ENCODE results near the gene ULK4. TPM values are rescaled to one million over a fixed set of nuclear protein-coding genes. Genes with fewer than 3 reads are reported as not detected.

ULK4 gene
- polyA plus RNA-seq, 1 of the 3 experiments (the other 2 are of a cell fraction): 6.2 TPM

- no peaks in the 10 kb centered on the region for H3K9me3 ChIP-seq
- no peaks in the 10 kb centered on the region for H4K20me1 ChIP-seq (ENCODE audit: insufficient read depth)
- POLR2A ChIA-PET: no interaction called here
- H2AFZ ChIP-seq (ENCODE audit: low read depth): no peak overlapping the region
- H3K79me2 ChIP-seq (ENCODE audit: insufficient read depth): no peaks in the 10 kb centered on the region
- no peak for DNase-seq
- no peak overlapping the region for H3K4me2 ChIP-seq
- H3K4me1 ChIP-seq (ENCODE audit: control insufficient read depth in 1 of 2, insufficient read depth in 2 of 2, low read depth in 1 of 2, low read length in 1 of 2): no peaks in the 10 kb centered on the region
- TF ChIP-seq MAX (IDR thresholded peaks at IDR 0.05; ENCODE audit: low read depth) (no peak), MEF2A (IDR thresholded peaks at IDR 0.05; ENCODE audit: borderline replicate concordance, low read depth) (no peak), GABPA (IDR thresholded peaks at IDR 0.05; ENCODE audit: low read depth) (no peak), JUND (IDR thresholded peaks at IDR 0.05) (no peak), FOXJ3 (CRISPR knock-in tag; IDR thresholded peaks at IDR 0.05) (no peak), RCOR1 (IDR thresholded peaks at IDR 0.05; ENCODE audit: low read length) (no peak)
- no peaks in the 10 kb centered on the region for H3F3A ChIP-seq (replicated peaks; ENCODE audit: insufficient read depth)
- no peaks in the 10 kb centered on the region for H3K36me3 ChIP-seq (replicated peaks in 1 of 2; ENCODE audit: control insufficient read depth in 1 of 2, insufficient read depth in 2 of 2, low read length in 1 of 2)
- CTCF ChIA-PET: interaction anchor here (0.9 kb wide), 1 partner anchor 53 kb away, joined by 3 read pairs; no protein-coding TSS in a partner anchor
- H3K9me2 ChIP-seq: no peaks in the 10 kb centered on the region
- H3K27ac ChIP-seq (ENCODE audit: low read depth in 2 of 2, low read length in 1 of 2): no peak overlapping the region
- 46% methylated on average over 2 of the region's 2 CpGs for whole genome bisulfite sequencing (ENCODE audit: low lambda C conversion rate)
- no peak overlapping the region for H3K9ac ChIP-seq
- H3K27me3 ChIP-seq (ENCODE audit: insufficient read depth): no peaks in the 10 kb centered on the region
- no peak overlapping the region for H3K4me3 ChIP-seq (ENCODE audit: low read depth in 2 of 2, low read length in 1 of 2)
Observed at GRCh38 chr3:41405466-41405865, 556.4 kb downstream of the ULK4 start.

DNA sequence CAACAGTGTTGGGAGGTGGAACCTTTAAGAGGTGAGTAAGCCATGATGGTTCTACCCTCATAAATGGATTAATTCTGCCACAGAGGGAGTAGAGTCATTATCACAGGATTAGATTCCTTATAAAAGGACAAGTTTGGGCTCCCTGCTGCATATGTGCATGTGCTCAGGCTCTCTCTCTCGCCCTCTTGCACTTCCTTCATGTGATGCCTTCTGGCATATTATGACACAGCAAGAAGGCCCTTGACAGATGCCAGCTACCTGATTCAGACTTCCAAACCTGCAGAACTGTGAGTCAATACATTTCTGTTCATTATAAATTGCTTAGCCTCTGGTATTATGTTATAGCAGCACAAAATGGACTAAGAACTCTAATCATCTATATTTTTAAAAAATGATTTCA, 557.3 kb downstream of the ULK4 start:
- DNase-seq: no peak
- H3K79me2 ChIP-seq (ENCODE audit: insufficient read depth): no peaks in the 10 kb centered on the region
- no peaks in the 10 kb centered on the region for H3K27me3 ChIP-seq (ENCODE audit: insufficient read depth)
- H3F3A ChIP-seq (replicated peaks; ENCODE audit: insufficient read depth): no peaks in the 10 kb centered on the region
- 100% methylated on average over 1 of the region's 1 CpG for WGBS (ENCODE audit: low lambda C conversion rate)
- POLR2A ChIA-PET: no interaction called here
- no peak overlapping the region for H3K4me2 ChIP-seq
- no peak overlapping the region for H3K4me3 ChIP-seq (ENCODE audit: low read depth in 2 of 2, low read length in 1 of 2)
- no peak overlapping the region for H2AFZ ChIP-seq (ENCODE audit: low read depth)
- no peak for TF ChIP-seq SMC3 (IDR thresholded peaks at IDR 0.05; ENCODE audit: low read depth, low read length)
- no peak for TF ChIP-seq MAX (IDR thresholded peaks at IDR 0.05; ENCODE audit: low read depth)
- TF ChIP-seq, protein P1, sequence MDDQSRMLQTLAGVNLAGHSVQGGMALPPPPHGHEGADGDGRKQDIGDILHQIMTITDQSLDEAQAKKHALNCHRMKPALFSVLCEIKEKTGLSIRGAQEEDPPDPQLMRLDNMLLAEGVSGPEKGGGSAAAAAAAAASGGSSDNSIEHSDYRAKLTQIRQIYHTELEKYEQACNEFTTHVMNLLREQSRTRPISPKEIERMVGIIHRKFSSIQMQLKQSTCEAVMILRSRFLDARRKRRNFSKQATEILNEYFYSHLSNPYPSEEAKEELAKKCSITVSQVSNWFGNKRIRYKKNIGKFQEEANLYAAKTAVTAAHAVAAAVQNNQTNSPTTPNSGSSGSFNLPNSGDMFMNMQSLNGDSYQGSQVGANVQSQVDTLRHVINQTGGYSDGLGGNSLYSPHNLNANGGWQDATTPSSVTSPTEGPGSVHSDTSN (IDR thresholded peaks at IDR 0.05): no peak
- TF ChIP-seq RAD21 (IDR thresholded peaks at IDR 0.05; ENCODE audit: low read length): no peak
- no peak for TF ChIP-seq RXRA (IDR thresholded peaks at IDR 0.05; ENCODE audit: borderline replicate concordance, low read depth)
- no peak for TF ChIP-seq CHD2 (IDR thresholded peaks at IDR 0.05; ENCODE audit: low read length, partially characterized antibody)
- no peak for TF ChIP-seq FOXM1 (IDR thresholded peaks at IDR 0.05; ENCODE audit: low read depth)
- no peak for TF ChIP-seq TCF12 (IDR thresholded peaks at IDR 0.05)
- TF ChIP-seq TEAD4 (IDR thresholded peaks at IDR 0.05; ENCODE audit: borderline replicate concordance, insufficient read depth): no peak
- no peak for TF ChIP-seq RFX5 (IDR thresholded peaks at IDR 0.05; ENCODE audit: low read length)
- no peak for TF ChIP-seq NRF1 (IDR thresholded peaks at IDR 0.05; ENCODE audit: low read depth, low read length)
- TF ChIP-seq EZH2phosphoT487 (IDR thresholded peaks at IDR 0.05; ENCODE audit: borderline replicate concordance, low read depth): no peak
- no peak for TF ChIP-seq NFIC (IDR thresholded peaks at IDR 0.05; ENCODE audit: borderline replicate concordance)
- no peak for TF ChIP-seq MEF2A (IDR thresholded peaks at IDR 0.05; ENCODE audit: borderline replicate concordance, low read depth)
- no peak for TF ChIP-seq SIN3A (IDR thresholded peaks at IDR 0.05; ENCODE audit: borderline replicate concordance, low read depth, low read length)
- TF ChIP-seq TAF1 (IDR thresholded peaks at IDR 0.05; ENCODE audit: borderline replicate concordance, low read depth, low read length): no peak
- no peak for TF ChIP-seq USF2 (IDR thresholded peaks at IDR 0.05; ENCODE audit: borderline replicate concordance, low read depth, low read length)
- no peak for TF ChIP-seq CTCF (IDR thresholded peaks at IDR 0.05)
- TF ChIP-seq JUND (IDR thresholded peaks at IDR 0.05): no peak
- CTCF ChIA-PET: interaction anchor here (0.9 kb wide), 1 partner anchor 54 kb away, joined by 3 read pairs; no protein-coding TSS in a partner anchor
- H3K27ac ChIP-seq (ENCODE audit: low read depth in 2 of 2, low read length in 1 of 2): no peak overlapping the region
- H3K9me2 ChIP-seq: no peaks in the 10 kb centered on the region
- H4K20me1 ChIP-seq (ENCODE audit: insufficient read depth): no peaks in the 10 kb centered on the region
- no peak overlapping the region for H3K9ac ChIP-seq
- no peaks in the 10 kb centered on the region for H3K36me3 ChIP-seq (replicated peaks in 1 of 2; ENCODE audit: control insufficient read depth in 1 of 2, insufficient read depth in 2 of 2, low read length in 1 of 2)
- no peaks in the 10 kb centered on the region for H3K9me3 ChIP-seq
- no peaks in the 10 kb centered on the region for H3K4me1 ChIP-seq (ENCODE audit: control insufficient read depth in 1 of 2, insufficient read depth in 2 of 2, low read depth in 1 of 2, low read length in 1 of 2)
